H9 (cell line): ENCODE results near the gene DGUOK. TPM values are rescaled to one million over a fixed set of nuclear protein-coding genes. Genes with fewer than 3 reads are reported as not detected.

Source experiments
- DNase-seq: peaks from one replicate; pipeline ENCODE4 v3.0.0-alpha.2; 2017
- H2AFZ ChIP-seq: one replicate; pipeline ENCODE4 v1.6.1; 2013; ENCODE audit warnings: mild to moderate bottlenecking, low read length, control low read depth, moderate library complexity
- H2AK5ac ChIP-seq: 2 replicates; pipeline ENCODE4 v1.6.1; 2013; ENCODE audit warnings: low read length, control low read depth, mixed read lengths; ENCODE audit not compliant: insufficient read length
- H2BK120ac ChIP-seq: one replicate; pipeline ENCODE4 v1.6.1; 2013; ENCODE audit warnings: low read depth, mild to moderate bottlenecking, low read length, control low read depth, inconsistent platforms; ENCODE audit not compliant: poor library complexity, severe bottlenecking
- H2BK12ac ChIP-seq: 2 replicates; pipeline ENCODE4 v1.6.1; 2013; ENCODE audit warnings: low read length, control low read depth, mixed read lengths, low read depth; ENCODE audit not compliant: insufficient read length
- H2BK15ac ChIP-seq: 2 replicates; pipeline ENCODE4 v1.6.1; 2013; ENCODE audit warnings: low read depth, low read length, control low read depth
- H2BK20ac ChIP-seq: one replicate; pipeline ENCODE4 v1.6.1; 2013; ENCODE audit warnings: low read depth, mild to moderate bottlenecking, low read length, control low read depth, inconsistent platforms; ENCODE audit not compliant: poor library complexity, severe bottlenecking
- H2BK5ac ChIP-seq: 2 replicates; pipeline ENCODE4 v1.6.1; 2013; ENCODE audit warnings: low read length, control low read depth, mixed read lengths; ENCODE audit not compliant: insufficient read length
- H3K14ac ChIP-seq: 2 replicates; pipeline ENCODE4 v1.6.1; 2013; ENCODE audit warnings: low read length, control low read depth; ENCODE audit not compliant: insufficient read depth
- H3K18ac ChIP-seq: 2 replicates; pipeline ENCODE4 v1.6.1; 2013; ENCODE audit warnings: low read depth, mild to moderate bottlenecking, mixed read lengths, low read length, control low read depth; ENCODE audit not compliant: insufficient read length
- H3K23ac ChIP-seq: 2 replicates; pipeline ENCODE4 v1.6.1; 2013; ENCODE audit warnings: low read length, control low read depth, mixed read lengths, low read depth; ENCODE audit not compliant: insufficient read length
- H3K23me2 ChIP-seq: 2 replicates; pipeline ENCODE4 v1.6.1; 2013; ENCODE audit warnings: low read depth, mild to moderate bottlenecking, mixed read lengths, low read length, control low read depth; ENCODE audit not compliant: insufficient read length, poor library complexity, severe bottlenecking
- H3K27ac ChIP-seq: 2 replicates; pipeline ENCODE4 v1.5.1; 2013; ENCODE audit warnings: low read length, control low read depth, mixed read lengths, low read depth; ENCODE audit not compliant: insufficient read length
- H3K27me3 ChIP-seq: 2 replicates; pipeline ENCODE4 v1.6.1; 2013; ENCODE audit warnings: low read length, control low read depth, inconsistent platforms; ENCODE audit not compliant: insufficient read depth
- H3K4ac ChIP-seq: 2 replicates; pipeline ENCODE4 v1.6.1; 2013; ENCODE audit warnings: low read depth, mild to moderate bottlenecking, control low read depth, inconsistent platforms, low read length, moderate library complexity
- H3K4me1 ChIP-seq: 2 replicates; pipeline ENCODE4 v1.6.1; 2013; ENCODE audit warnings: low read length, control low read depth, inconsistent platforms; ENCODE audit not compliant: insufficient read depth
- H3K4me2 ChIP-seq: 2 replicates; pipeline ENCODE4 v1.6.1; 2013; ENCODE audit warnings: low read length, control low read depth, mixed read lengths; ENCODE audit not compliant: insufficient read length, insufficient read depth
- H3K56ac ChIP-seq: 2 replicates; pipeline ENCODE4 v1.6.1; 2013; ENCODE audit warnings: low read depth, mild to moderate bottlenecking, mixed read lengths, low read length, control low read depth; ENCODE audit not compliant: insufficient read length
- H3K79me1 ChIP-seq: 2 replicates; pipeline ENCODE4 v1.6.1; 2013; ENCODE audit warnings: low read depth, mild to moderate bottlenecking, moderate library complexity, low read length, control low read depth, inconsistent platforms; ENCODE audit not compliant: insufficient read depth, poor library complexity, severe bottlenecking
- H3K79me2 ChIP-seq: 2 replicates; pipeline ENCODE4 v1.6.1; 2013; ENCODE audit warnings: low read length, control low read depth, inconsistent platforms; ENCODE audit not compliant: insufficient read depth
- H3K9ac ChIP-seq: 2 replicates; pipeline ENCODE4 v1.6.1; 2013; ENCODE audit warnings: low read length, control low read depth, mixed read lengths; ENCODE audit not compliant: insufficient read length; ENCODE audit errors: extremely low read depth
- H3K9me3 ChIP-seq: one replicate; pipeline ENCODE4 v1.6.1; 2013; ENCODE audit warnings: low read depth, low read length, inconsistent platforms; ENCODE audit not compliant: control insufficient read depth
- H3T11ph ChIP-seq: one replicate; pipeline ENCODE4 v1.6.1; 2013; ENCODE audit warnings: mild to moderate bottlenecking, low read length, control low read depth, inconsistent platforms
- H4K20me1 ChIP-seq: one replicate; pipeline ENCODE4 v1.6.1; 2013; ENCODE audit not compliant: control insufficient read depth, insufficient read length, insufficient read depth
- H4K5ac ChIP-seq: 2 replicates; pipeline ENCODE4 v1.6.1; 2013; ENCODE audit warnings: low read depth, mild to moderate bottlenecking, mixed read lengths, low read length, control low read depth; ENCODE audit not compliant: insufficient read length
- H4K8ac ChIP-seq: replicated peaks from 2 replicates; pipeline ENCODE4 v1.6.1; 2013; ENCODE audit warnings: low read length, control low read depth, mixed read lengths, low read depth; ENCODE audit not compliant: insufficient read length
- H4K91ac ChIP-seq: 2 replicates; pipeline ENCODE4 v1.6.1; 2013; ENCODE audit warnings: low read depth, mild to moderate bottlenecking, moderate library complexity, mixed read lengths, low read length, control low read depth; ENCODE audit not compliant: insufficient read length
- H3K27ac Mint-ChIP-seq, 3 experiments: 2 replicates in 2 of 3; 3 replicates in 1 of 3; pipeline ENCODE4 v1.8.0; 2020 to 2021; ENCODE audit warnings: mixed read lengths in 3 of 3, mild to moderate bottlenecking in 1 of 3, moderate library complexity in 1 of 3
- H3K27me3 Mint-ChIP-seq: 2 replicates; pipeline ENCODE4 v1.8.0; 2021; ENCODE audit warnings: low read depth, mild to moderate bottlenecking, moderate library complexity, mixed read lengths
- H3K36me3 Mint-ChIP-seq, 3 experiments: 2 replicates in 2 of 3; 3 replicates in 1 of 3; pipeline ENCODE4 v1.8.0; 2020 to 2021; ENCODE audit warnings: low read depth in 3 of 3, mixed read lengths in 3 of 3; ENCODE audit not compliant: insufficient read depth in 1 of 3
- H3K4me1 Mint-ChIP-seq, 2 experiments: 2 replicates each; pipeline ENCODE4 v1.8.0; 2020; ENCODE audit warnings: mixed read lengths in 2 of 2
- H3K4me3 Mint-ChIP-seq, 2 experiments: 2 replicates in 1 of 2; 3 replicates in 1 of 2; pipeline ENCODE4 v1.8.0; 2020 to 2021; ENCODE audit warnings: mild to moderate bottlenecking in 2 of 2, mixed read lengths in 2 of 2, moderate library complexity in 1 of 2
- H3K9me3 Mint-ChIP-seq, 2 experiments: 2 replicates in 1 of 2; 3 replicates in 1 of 2; pipeline ENCODE4 v1.8.0; 2020; ENCODE audit warnings: mild to moderate bottlenecking in 2 of 2, mixed read lengths in 2 of 2, moderate library complexity in 1 of 2
- WGBS: extraction: QIAGEN DNeasy Blood & Tissue Kit; methylation state at CpG from one replicate; pipeline ENCODE4 v1.1.7; 2013; ENCODE audit warnings: missing lambda C conversion rate, low lambda C conversion rate, mixed read lengths; ENCODE audit not compliant: insufficient read length; ENCODE audit errors: extremely low coverage; 5-methylcytosine and 5-hydroxymethylcytosine counted together
- total RNA-seq: library from RNA; stranded (reverse); gene quantifications from 2 replicates; pipeline ENCODE4 v1.2.1, GENCODE V29; 2021
- TF ChIP-seq, protein P1 (sequence below): fragments of 200-600 bp; sonication (generic); conservative IDR thresholded peaks from 3 replicates; pipeline ENCODE4 v1.8.0; 2021; ENCODE audit warnings: antibody characterized with exemption, mild to moderate bottlenecking

Gene DGUOK
- total RNA-seq, 1 experiment from 2014 or later, result 98.5 TPM

DNA sequence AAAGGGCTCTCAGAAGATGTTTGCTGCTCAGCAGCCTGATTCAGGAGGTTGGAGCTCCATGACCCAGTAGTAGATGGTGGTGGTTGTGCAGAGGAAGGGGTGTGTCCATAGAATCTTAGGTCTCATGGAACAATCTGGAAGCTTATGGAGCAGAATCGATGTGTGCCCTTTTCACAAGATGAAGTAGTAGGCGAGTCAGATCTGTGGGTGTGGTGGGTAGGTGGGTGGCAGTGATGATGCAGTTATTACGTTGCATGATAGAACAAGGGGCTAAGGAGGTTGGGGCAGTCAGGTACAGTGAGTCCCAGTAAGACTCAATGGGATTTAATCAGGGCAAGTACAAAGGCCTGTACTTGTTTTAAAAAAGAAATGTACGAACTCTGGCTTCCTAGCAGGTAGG lies 67.1 kb downstream of the DGUOK start:
- no peak overlapping the region for H3K4ac ChIP-seq
- H3K27ac ChIP-seq, result no peak overlapping the region
- Mint-ChIP-seq H3K36me3 (peaks cover 11 to 25% (median 15%) of the 10 kb centered on the region in 3 experiments), H3K4me3 (no peak overlapping the region), H3K4me1 (peaks cover 31 to 38% of the 10 kb centered on the region in 2 experiments), H3K27ac (no peak overlapping the region), H3K9me3 (no peaks in the 10 kb centered on the region), H3K27me3 (no peaks in the 10 kb centered on the region; the same call in 1 of the 2 replicates)
- H2BK5ac ChIP-seq, result no peak overlapping the region
- no peak overlapping the region for H3K14ac ChIP-seq
- no peak overlapping the region for H3K18ac ChIP-seq
- TF ChIP-seq, protein P1, sequence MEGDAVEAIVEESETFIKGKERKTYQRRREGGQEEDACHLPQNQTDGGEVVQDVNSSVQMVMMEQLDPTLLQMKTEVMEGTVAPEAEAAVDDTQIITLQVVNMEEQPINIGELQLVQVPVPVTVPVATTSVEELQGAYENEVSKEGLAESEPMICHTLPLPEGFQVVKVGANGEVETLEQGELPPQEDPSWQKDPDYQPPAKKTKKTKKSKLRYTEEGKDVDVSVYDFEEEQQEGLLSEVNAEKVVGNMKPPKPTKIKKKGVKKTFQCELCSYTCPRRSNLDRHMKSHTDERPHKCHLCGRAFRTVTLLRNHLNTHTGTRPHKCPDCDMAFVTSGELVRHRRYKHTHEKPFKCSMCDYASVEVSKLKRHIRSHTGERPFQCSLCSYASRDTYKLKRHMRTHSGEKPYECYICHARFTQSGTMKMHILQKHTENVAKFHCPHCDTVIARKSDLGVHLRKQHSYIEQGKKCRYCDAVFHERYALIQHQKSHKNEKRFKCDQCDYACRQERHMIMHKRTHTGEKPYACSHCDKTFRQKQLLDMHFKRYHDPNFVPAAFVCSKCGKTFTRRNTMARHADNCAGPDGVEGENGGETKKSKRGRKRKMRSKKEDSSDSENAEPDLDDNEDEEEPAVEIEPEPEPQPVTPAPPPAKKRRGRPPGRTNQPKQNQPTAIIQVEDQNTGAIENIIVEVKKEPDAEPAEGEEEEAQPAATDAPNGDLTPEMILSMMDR, result no peak
- no peaks in the 10 kb centered on the region for H3K9me3 ChIP-seq
- H3K56ac ChIP-seq, result no peak overlapping the region
- no peak overlapping the region for H3K23ac ChIP-seq
- WGBS, result no CpG with 5 or more reads among the region's 4 CpGs
- no peak overlapping the region for H3T11ph ChIP-seq
- H4K5ac ChIP-seq, result no peak overlapping the region
- H2AK5ac ChIP-seq, result no peak overlapping the region
- H3K4me2 ChIP-seq, result no peak overlapping the region
- no peaks in the 10 kb centered on the region for H3K23me2 ChIP-seq
- no peak overlapping the region for H4K8ac ChIP-seq
- no peaks in the 10 kb centered on the region for H4K20me1 ChIP-seq
- peaks cover 4% of the 10 kb centered on the region for H3K79me1 ChIP-seq
- H3K9ac ChIP-seq, result no peak overlapping the region
- H2BK120ac ChIP-seq, result no peak overlapping the region
- H2AFZ ChIP-seq, result no peak overlapping the region
- no peak for DNase-seq
- no peak overlapping the region for H2BK12ac ChIP-seq
- H3K27me3 ChIP-seq, result no peaks in the 10 kb centered on the region
- H4K91ac ChIP-seq, result no peak overlapping the region
- H3K4me1 ChIP-seq, result peaks cover 8% of the 10 kb centered on the region; the same call in 1 of the 2 replicates
- H2BK20ac ChIP-seq, result no peak overlapping the region
- no peak overlapping the region for H2BK15ac ChIP-seq
- H3K79me2 ChIP-seq, result peaks cover 14% of the 10 kb centered on the region; the same call in 1 of the 2 replicates
